Measurements from ENCODE around the gene ARR3.

ARR3 gene

DNA sequence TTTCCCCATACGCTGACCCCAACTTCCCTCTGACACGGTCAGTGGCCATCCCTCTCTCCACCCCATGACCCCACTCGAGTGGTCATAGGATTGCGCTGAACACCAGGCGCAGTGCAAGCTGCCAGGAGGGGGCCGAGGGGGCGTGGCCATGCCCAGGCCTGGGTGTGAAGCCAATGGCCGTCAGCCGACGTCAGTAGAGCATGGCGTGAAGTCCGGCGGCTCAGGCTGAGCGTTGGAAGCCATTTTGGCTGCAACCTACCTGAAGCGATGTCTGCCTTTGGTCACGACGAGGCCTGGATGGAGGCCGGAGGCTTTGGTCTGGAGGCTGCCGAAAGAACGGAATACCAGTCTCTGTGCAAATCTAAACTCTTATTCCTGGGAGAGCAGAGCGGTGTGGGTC, 13.8 kb downstream of the ARR3 start, which contains the start of gene RAB41:
Gene RAB41, plus strand, starts transcription at position 222 of the 400 bp plus-strand sequence. Its CDS starts 46 bp downstream, at position 268.
- FAIRE-seq: no peak

DNA sequence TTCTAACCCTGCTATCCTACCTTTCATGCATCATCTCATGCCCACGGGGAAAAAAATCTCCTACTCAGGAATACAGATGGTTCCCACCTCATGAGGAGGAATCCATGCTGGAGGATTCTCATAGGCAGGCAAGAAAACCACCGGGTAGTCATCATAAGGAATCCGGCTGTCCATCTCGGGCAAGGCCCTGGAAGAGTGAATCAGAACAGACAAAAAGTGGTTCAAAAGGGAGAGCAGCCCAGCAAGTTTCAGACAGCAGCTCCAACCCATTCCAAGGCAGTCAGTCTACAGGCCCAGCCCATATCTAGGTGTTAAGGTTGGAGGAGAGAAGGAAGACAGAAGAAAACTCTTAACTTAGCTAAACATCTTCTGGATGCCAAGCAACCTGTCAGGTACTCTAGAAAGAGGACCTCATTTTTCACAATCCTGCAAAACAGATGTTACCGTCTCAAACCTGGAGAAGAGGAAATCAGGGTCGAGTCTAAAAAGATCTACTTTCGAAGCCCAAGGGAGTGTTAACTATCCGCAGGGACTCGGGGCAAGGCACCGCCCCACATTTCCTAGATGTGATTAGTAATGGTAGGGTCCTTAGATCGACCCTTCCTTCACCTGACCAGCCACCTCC, 21.1 kb downstream of the ARR3 start:
- no peak for FAIRE-seq

DNA sequence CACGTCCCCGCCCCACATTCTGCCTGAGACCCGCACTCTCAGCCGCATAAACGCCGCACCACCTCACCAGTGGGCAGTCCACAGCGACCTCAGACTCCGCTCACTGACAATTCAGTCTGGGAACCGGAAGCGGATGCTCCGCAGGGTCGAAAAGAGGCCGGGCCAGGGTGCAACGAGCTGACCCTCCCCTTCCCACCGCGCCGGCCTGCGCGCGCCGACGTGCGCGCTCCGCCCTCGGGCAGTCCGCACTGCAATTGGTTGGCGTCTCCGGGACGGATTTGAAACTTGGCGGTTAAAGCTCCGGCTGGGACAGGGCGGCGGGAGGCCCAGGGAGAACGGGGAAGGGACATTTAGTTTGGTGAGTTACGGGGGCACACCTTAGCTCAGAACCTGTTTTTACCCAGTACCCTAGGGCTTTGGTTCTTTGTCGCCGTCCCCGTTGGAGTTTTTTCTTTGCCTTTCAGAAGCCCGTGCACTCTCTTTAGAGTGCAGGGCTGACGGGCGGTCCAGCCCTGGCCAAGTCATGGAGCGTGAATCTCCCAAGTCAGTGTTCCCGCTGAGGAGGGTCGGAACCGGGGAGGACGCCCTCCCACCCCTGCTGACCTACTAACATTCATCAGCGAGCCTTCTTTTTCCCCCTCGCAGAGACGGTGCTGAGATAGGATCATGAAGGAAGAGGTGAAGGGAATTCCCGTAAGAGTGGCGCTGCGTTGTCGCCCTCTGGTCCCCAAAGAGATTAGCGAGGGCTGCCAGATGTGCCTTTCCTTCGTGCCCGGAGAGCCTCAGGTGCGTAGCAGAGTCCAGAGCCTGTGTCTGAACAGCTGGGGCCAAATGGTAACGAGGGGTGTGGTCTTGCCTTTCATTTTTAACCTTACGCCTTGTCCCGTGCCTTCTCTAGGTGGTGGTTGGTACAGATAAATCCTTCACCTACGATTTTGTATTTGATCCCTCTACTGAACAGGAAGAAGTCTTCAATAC, 21.9 kb downstream of the ARR3 start, which contains the start of the genes KIF4A and PDZD11:
Gene KIF4A, plus strand, starts transcription at position 312 of the 978 bp plus-strand sequence. Its CDS starts 355 bp downstream, at position 667.
Gene PDZD11, minus strand, starts transcription at position 135 of the 978 bp plus-strand sequence. CDS start 586 bp downstream, outside the sequence.
- FAIRE-seq: peak; percentile 91

DNA sequence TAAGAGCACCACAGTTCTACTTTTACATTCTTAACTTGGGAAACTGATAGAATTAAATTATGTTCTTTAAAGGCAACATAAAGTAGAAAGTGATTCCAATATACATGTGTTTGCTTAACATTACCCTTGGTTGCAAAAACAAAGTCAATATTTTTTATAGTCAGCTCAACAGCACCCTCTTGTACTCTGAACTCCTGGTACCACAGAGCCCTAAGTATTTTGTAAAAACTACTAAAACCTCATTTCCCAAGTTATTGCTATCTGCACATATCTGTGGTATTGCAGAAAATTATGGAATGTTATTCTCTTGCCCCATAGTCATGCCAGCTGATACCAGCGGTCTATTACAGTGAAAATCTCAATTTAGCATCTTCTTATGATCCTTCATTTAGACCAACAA, 24.7 kb downstream of the ARR3 start:
- FAIRE-seq: no peak

DNA sequence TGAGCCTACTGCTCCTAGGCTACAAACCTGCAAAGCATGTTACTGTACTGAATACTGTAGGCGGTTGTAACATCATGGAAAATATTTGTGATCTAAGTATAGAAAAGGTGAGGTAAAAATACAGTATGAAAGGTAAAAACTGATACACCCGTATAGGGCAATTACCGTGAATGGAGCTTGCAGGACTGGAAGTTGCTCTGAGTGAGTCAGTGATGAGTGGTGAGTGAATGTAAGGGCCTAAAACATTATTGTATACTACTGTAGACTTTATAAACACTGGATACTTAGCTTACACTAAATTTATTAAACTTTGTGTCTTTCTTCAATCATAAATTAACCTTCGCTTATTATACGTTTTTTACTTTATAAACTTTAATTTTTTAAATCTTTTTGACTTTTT, 25.5 kb downstream of the ARR3 start:
- FAIRE-seq: no peak

DNA sequence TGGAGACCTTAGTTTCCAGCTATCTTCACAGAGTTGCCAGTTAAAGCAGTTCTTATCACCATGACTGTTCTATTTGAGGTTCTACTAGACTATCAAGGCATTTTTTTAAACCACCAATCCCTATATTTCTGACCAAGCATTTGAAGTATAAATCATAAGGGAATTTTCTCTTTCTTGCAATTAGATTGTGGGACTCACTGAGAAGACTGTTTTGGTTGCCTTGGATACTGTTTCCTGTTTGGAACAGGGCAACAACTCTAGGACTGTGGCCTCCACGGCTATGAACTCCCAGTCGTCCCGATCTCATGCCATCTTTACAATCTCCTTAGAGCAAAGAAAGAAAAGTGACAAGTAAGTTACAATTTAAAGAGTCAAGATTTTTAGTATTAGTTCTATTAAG, 33.6 kb downstream of the ARR3 start:
- no peak for FAIRE-seq

DNA sequence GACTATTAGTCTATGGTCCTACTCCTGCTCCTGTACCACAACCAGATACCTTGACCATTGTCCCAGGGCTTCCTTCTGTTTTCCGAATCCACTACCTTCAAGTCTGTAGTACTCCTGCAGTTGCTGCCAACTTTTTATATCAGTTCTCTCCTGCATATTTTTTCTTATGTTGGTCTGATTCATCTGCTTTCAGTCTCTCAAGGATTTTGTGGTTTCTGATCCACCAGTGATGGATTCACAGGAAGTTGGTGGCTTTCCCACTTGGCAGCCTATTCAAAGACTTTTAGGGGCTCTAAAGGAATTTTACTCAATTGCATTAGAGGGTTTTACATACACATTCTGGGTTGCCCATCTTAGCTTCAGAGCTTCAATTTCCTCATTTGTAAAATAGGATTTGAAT, 45.4 kb downstream of the ARR3 start:
- no peak for FAIRE-seq

DNA sequence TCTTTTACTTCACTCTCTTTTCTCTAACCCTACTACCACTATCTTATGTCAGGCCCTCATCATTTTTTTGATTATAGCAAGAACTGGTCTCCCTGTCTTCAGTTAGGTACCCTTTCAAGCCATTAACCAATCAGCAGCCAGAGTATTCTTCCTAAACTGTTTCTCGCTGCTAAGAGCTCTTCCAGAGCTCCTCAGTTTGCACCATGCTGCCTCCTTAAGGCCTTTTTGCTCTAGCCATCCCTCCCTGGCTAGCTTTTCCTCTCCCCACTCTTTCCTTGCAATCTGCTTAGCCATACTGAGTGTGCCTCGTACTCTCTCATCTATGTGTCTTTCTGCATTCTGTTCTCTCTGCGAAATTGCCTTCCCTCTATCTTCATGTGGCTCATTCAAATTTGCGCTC, 54.6 kb downstream of the ARR3 start:
- no peak for FAIRE-seq

DNA sequence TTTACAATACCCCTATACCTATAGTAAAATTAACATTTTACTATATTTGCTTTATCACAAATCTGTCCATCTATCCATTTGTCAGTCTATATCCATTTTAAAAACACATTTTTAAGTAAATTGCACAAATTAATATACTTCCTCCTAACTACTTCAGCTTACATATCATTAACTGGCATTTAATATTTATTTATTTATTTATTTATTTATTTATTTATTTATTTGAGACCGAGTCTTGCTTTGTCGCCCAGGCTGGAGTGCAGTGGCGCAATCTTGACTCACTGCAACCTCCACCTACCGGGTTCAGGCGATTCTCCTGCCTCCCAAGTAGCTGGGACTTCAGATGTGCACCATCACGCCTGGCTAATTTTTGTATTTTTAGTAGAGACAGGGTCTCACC, 55.5 kb downstream of the ARR3 start:
- peak; percentile 39 for FAIRE-seq

DNA sequence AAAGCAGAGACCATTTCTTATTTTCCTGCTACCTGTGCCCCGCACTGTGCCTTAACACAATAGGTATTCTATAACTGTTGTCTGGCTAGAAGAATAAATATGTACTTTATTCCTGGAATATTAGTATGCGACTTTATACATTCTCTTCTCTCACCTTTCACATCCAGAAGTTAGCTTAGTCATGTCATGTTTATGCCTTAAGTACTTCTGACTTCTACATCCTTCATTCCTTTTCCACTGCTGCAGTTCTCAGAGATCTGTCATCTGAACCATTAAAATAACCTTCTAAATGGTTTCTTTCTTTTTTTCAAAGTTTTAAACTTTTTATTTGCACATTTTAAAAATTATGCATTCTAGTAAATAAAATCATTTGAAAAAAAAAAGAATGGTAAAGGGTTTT, 56.2 kb downstream of the ARR3 start:
- FAIRE-seq: no peak

DNA sequence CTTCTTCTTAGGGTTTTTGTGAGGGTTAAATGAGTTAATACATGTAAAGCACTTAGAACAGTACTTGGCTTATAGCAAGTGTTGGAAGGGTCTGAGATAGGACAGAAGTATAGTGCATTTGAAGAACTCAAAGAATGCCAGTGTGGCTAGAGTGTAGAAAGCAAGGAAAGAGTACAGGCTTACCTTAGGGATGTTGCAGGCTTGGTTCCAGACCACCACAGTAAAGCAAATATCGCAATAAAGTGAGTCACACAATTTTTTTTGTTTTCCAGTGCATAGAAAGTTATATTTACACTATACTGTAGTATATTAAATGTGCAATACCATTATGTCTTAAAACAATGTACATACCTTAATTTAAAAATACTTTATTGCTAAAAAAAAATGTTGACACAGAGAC, 63.0 kb downstream of the ARR3 start:
- no peak for FAIRE-seq
